Fibroblast of the aortic adventitia (primary cell): Measurements from ENCODE around the gene ADGRD1. TPM values are rescaled to one million over a fixed set of nuclear protein-coding genes. Genes with fewer than 3 reads are reported as not detected.

Source experiments
- DNase-seq: peaks from one replicate; pipeline ENCODE4 v3.0.0-alpha.2; 2010; ENCODE audit warnings: low read depth
- H3K4me3 ChIP-seq: 2 replicates; pipeline ENCODE4 v1.5.1; 2011; ENCODE audit warnings: low read depth, mild to moderate bottlenecking, control low read depth, low read length, moderate library complexity
- CTCF ChIP-seq: IDR thresholded peaks from 2 replicates; pipeline ENCODE4 v1.5.1; 2011; ENCODE audit warnings: mild to moderate bottlenecking, low read length, control low read depth, inconsistent platforms; ENCODE audit not compliant: insufficient read depth
- total RNA-seq: library from RNA; depleted of rRNA; stranded (reverse); fragments of >200 nt; gene quantifications from 2 replicates; pipeline ENCODE4 v1.2.3, GENCODE V29; 2012; ENCODE audit warnings: low replicate concordance

Gene ADGRD1
- total RNA-seq, 1 donor, result 1.2 TPM

GRCh38 chr12:131167334-131167733, 213.6 kb downstream of the ADGRD1 start:
- no peak overlapping the region for H3K4me3 ChIP-seq
- no peak for TF ChIP-seq CTCF
- no peak for DNase-seq

DNA sequence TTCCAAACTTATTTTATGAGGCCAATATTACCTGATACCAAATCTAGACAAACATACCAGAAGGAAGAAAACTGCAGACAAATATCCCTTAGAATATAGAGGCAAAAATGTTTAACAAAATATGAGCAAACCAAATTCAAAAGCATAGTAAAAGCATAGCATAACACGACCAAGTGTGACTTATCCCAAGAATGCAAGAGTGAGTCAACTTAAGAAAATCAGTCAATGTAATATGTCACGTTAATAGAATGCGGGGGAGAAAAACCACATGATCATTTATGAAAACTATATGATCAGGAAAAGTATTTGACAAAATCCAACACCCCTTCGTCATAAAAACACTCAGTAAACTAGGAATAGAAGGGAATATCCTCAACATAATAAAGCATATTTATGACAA, 217.3 kb downstream of the ADGRD1 start:
- TF ChIP-seq CTCF, result no peak
- no peak overlapping the region for H3K4me3 ChIP-seq
- DNase-seq, result no peak

DNA sequence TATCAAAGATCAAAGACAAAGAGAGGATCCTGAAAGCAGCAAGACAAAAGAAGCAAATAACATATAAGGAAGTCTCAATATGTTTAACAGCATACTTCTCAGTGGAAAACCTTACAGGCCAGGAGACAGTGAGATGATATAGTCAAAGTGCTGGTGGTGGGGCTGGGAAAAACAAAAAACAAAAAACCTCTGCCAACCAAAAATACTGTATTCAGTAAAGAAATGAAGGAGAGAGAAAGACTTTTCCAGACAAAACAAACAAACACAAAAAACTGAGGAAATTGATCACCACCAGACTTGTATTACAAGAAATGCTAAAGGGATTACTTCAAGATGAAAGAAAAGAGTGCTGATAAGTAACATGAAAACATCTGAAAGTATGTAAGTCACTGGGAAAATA, 221.2 kb downstream of the ADGRD1 start:
- no peak for TF ChIP-seq CTCF
- no peak for DNase-seq

DNA sequence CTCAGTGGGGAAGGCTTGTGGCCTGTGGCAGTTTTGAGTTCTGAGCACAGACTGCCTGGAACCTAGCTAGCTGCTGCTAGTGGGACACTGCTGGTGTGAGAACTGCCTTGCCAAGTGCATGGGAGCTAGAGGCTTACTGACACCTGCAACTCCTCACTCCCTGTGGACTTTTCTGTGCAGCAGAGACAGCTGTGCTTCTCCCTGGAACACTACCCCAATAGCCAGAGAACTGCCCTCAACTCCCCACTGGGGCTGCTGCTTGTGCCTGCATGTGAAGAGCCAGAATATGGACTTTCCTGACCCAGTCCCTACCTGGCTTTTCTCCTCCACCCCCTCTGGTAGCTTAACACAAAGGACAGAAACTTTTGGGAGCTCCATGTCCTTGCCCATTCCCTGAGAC, 222.6 kb downstream of the ADGRD1 start:
- no peak overlapping the region for H3K4me3 ChIP-seq
- TF ChIP-seq CTCF, result no peak
- DNase-seq, result no peak

More for the DNA sequence above, 221.2 kb downstream of the ADGRD1 start:
- no peak overlapping the region for H3K4me3 ChIP-seq

DNA sequence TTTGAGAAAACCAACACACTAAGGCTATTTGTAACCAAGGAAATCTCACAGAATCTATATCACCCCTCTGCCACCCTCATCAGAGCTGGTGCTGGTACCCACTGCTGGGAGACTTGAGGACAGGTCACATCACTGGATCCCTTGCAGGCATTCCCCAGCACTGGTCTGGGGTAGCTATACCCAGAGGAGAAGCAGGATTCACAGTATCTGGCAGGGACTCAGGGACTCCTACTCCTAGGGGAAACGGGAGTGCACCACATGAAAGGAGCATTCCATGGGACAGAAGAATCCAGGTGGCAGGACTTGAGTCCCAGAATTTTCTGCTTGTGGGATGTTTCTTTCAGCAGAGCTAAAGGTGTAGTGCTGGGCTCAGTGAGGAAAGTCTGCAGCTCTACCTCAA, 223.2 kb downstream of the ADGRD1 start:
- TF ChIP-seq CTCF, result no peak
- H3K4me3 ChIP-seq, result no peak overlapping the region
- no peak for DNase-seq

DNA sequence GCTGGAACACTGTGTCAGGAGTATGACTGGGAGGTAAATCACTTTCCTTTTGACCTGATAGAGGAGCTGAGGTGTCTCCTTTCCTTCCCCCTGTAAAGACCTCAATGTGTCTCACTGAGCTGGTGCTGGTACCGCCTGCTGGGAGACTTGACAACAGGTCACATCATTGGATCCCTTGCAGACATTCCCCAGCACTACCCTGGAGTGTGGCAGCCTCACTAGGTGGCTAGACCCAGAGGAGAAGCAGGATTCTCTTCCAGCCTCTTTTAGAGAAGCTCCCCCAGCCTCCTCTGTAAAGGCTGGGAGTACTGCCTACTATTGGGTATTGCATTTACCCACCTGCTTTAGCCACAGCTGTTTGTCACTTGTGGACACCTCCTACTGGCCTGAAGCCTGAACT, 223.9 kb downstream of the ADGRD1 start:
- no peak overlapping the region for H3K4me3 ChIP-seq
- TF ChIP-seq CTCF, result no peak
- DNase-seq, result no peak

- no peak for DNase-seq
- TF ChIP-seq CTCF, result no peak
- H3K4me3 ChIP-seq, result no peak overlapping the region
These were observed 233.9 kb downstream of the ADGRD1 start for GRCh38 chr12:131187602-131188001.
